ENCODE data around the gene PDSS2. TPM values are rescaled to one million over a fixed set of nuclear protein-coding genes. Genes with fewer than 3 reads are reported as not detected.

The PDSS2 gene
- total RNA-seq, 4 donors from 2014 or later: 18.6 to 32.3 (median 25.6) TPM

GRCh38 chr6:107259951-107260350 lies 199.4 kb downstream of the PDSS2 start:
- Histone ChIP-seq H3K4me3 (replicated peaks in 1 of 3) (no peak overlapping the region), H3K4me1 (peaks cover 0 to 7% of the 10 kb centered on the region in 2 donors), H3K27ac (no peak overlapping the region), H3K27me3 (no peaks in the 10 kb centered on the region), H3K9me3 (no peaks in the 10 kb centered on the region), H3K36me3 (no peaks in the 10 kb centered on the region)
- TF ChIP-seq CTCF (IDR thresholded peaks at IDR 0.05): no peak
- no peak for TF ChIP-seq POLR2A (IDR thresholded peaks at IDR 0.05)
- intact Hi-C loops (cut with DNase I): no loop called here
- DNase-seq: no peak

- TF ChIP-seq CTCF (IDR thresholded peaks at IDR 0.05) (no peak), POLR2A (IDR thresholded peaks at IDR 0.05) (no peak)
- intact Hi-C loops (cut with DNase I): no loop called here
Measured at GRCh38 chr6:107248147-107248546, 211.2 kb downstream of the PDSS2 start.

GRCh38 chr6:107246972-107247615 lies 212.3 kb downstream of the PDSS2 start:
- TF ChIP-seq CTCF (IDR thresholded peaks at IDR 0.05): no peak
- TF ChIP-seq POLR2A (IDR thresholded peaks at IDR 0.05): no peak
- Histone ChIP-seq H3K4me1 (peaks cover 18% of the 10 kb centered on the region in 2 donors), H3K4me3 (replicated peaks in 1 of 3) (no peak overlapping the region), H3K27ac (no peak overlapping the region), H3K36me3 (no peaks in the 10 kb centered on the region), H3K27me3 (no peaks in the 10 kb centered on the region), H3K9me3 (no peaks in the 10 kb centered on the region)
- intact Hi-C loops (cut with DNase I): no loop called here
- WGBS, 2 donors: 81 to 83% methylated on average over 6 of the region's 6 CpGs
- DNase-seq: no peak

More at GRCh38 chr6:107248147-107248546, 211.2 kb downstream of the PDSS2 start:
- peaks cover 7 to 12% of the 10 kb centered on the region in 2 donors for H3K4me1 ChIP-seq
- DNase-seq: no peak
- no peak overlapping the region for H3K4me3 ChIP-seq (replicated peaks in 1 of 3)
- no peaks in the 10 kb centered on the region for H3K9me3 ChIP-seq
- H3K36me3 ChIP-seq: no peaks in the 10 kb centered on the region
- H3K27me3 ChIP-seq: no peaks in the 10 kb centered on the region
- H3K27ac ChIP-seq: no peak overlapping the region

GRCh38 chr6:107246249-107246971 lies 213.0 kb downstream of the PDSS2 start:
- H3K9me3 ChIP-seq: no peaks in the 10 kb centered on the region
- DNase-seq: no peak
- H3K27ac ChIP-seq: no peak overlapping the region
- H3K27me3 ChIP-seq: no peaks in the 10 kb centered on the region
- H3K4me3 ChIP-seq (replicated peaks in 1 of 3): no peak overlapping the region
- H3K4me1 ChIP-seq: peaks cover 20 to 21% of the 10 kb centered on the region in 2 donors
- WGBS, 2 donors: 89 to 94% methylated on average over 3 of the region's 3 CpGs
- H3K36me3 ChIP-seq: no peaks in the 10 kb centered on the region
- TF ChIP-seq POLR2A (IDR thresholded peaks at IDR 0.05) (no peak), CTCF (IDR thresholded peaks at IDR 0.05) (no peak)
- intact Hi-C loops (cut with DNase I): no loop called here
